Skin of body (tissue), 2 donors: ENCODE data around the gene DCLK2. TPM values are rescaled to one million over a fixed set of nuclear protein-coding genes. Genes with fewer than 3 reads are reported as not detected.
A peak's percentile ranks its signal among the peaks of the same experiment; 100 is the strongest.
"Not testable (repeated sequence)": the region's sequence is repeated elsewhere in the genome, so short reads cannot be mapped to it uniquely, and the experiment has no call there.

Experiments used
- DNase-seq: peaks from one replicate; lab custom pipeline; 2025; lab: John Stamatoyannopoulos, UW
- total RNA-seq: library from RNA; depleted of rRNA; stranded (reverse); fragments of >200 nt; gene quantifications from one replicate; pipeline ENCODE4 v1.2.3, GENCODE V29; 2014

DCLK2 gene
- total RNA-seq, 1 donor from 2014 or later, result 11.7 TPM

DNA sequence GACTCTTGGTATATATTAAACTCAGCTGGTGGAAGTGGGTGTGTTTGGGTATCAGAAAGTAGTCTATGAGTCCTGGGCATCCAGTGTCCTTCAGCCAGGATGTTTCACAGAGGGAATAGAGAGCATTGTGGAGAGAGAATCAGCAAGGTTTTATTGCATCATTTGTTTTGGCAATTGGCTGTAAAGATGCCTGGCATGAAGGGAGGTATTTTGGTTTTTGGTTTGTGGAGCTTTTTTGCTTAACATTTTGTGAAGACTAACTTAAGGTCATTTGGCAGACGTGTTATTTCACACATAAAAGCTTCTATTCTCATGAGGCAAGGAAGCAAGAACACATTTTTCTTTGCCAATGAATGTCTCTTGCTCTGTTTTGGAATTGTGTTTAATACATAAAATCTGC, 71.1 kb downstream of the DCLK2 start:
- no peak for DNase-seq

DNA sequence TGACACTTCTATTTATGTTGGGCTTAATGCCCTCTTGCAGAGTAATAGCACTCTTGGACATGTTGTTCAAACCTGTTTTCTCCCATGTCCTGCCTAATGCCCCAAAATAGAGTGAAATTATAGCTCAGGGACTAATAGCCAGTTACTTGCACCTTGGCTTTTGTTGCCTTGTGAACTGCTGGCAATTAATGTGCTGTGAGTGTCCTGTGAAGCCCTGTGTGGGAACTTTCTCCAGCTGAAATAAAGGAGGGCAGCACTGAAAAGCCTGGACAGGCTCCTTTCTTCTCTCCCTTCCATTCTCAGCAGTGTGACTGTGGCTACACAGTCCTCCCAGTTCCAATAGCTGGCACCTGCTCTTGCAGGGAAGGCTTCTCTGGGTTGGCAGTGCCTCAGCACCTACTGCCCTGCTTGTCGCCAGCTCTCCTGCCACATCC, 72.4 kb downstream of the DCLK2 start:
- DNase-seq, result no peak

DNA sequence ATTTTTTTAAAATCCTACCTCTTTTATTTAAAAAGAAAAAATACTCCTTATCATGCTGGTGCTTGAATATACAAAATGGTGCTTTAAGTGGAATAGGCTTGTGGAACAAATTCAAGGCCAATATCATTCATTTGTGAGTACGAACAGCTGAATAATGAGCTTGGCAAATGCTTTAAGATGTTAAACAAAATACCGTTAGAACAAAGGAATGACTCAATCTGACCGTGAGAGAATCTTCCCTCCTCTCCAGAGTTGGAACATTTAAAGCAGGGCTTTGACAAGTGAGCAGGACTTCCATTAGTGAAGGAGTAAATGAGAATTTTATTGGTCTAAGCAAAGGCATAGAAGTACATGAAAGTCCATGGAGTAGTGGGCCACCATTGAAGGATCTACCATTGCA, 74.5 kb downstream of the DCLK2 start:
- no peak for DNase-seq

DNA sequence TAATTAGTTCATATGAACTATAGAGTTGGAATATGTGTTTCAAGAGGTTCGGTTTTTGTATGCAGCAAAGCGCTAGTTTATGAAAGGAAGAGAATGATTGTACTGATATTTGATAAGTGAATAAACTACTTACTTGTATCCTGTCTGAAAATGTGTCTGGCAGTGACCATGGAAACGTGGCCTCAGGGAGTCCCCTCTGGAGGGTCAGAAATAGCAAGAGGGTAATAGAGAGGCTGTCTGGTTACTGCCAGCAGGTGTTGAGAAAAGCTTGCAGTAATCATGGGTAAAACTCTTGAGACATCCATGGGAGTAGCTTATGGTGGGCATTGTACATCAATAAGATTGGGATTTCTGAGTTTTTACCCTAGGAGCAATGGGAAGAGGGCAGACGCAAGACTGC, 77.1 kb downstream of the DCLK2 start:
- no peak for DNase-seq

DNA sequence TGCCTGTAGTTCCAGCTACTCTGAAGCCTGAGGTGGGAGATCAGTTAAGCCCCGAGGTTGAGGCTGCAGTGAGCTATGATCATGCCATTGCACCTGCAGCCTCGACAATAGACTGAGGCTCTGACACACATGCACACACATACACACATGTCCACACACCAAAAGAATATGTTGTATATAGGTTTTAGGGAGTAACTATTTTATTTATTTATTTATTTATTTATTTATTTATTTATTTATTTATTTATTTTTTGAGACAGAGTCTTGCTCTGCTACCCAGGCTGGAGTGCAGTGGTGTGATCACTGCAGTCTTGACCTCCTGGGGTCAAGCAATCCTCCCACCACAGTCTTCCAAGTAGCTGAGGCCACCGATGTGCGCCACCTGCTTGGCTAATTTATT, 78.3 kb downstream of the DCLK2 start:
- DNase-seq, result no peak

DNA sequence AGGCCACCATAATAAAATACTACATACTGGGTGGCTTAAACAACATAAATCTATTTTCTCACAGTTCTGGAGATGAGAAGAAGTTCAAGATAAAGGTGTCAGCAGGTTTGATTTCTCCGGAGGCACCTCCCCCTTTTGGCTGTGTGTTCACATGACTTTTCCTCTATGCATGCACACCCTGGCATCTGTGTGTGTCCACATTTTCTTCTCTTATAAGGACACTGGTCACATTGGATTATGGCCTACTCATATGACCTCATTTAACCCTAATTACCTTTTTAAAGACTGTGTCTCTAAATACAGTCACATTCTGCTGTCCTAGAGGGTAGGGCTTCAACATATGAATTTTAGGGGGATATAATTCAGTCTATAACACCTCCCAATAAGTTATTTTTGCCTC, 79.8 kb downstream of the DCLK2 start:
- DNase-seq, result no peak

DNA sequence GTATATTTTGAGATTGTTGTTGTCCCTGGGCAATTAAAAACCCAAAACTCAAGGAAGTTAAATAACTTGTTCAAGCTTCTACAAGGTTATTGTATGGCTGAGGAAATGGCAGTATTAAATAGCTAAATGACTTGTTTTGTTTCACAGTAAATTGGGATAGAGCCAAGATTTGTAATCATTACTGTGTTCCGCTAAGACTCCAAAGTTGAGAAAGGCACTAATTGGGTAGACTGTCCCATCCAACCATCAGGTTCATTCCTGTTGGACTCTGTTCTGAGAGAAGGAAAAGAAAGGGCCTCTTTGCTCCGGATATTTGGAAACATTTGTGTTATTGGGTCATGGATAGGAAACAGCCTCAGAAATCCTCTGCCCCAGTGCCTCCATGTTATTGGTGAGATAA, 82.2 kb downstream of the DCLK2 start:
- no peak for DNase-seq

DNA sequence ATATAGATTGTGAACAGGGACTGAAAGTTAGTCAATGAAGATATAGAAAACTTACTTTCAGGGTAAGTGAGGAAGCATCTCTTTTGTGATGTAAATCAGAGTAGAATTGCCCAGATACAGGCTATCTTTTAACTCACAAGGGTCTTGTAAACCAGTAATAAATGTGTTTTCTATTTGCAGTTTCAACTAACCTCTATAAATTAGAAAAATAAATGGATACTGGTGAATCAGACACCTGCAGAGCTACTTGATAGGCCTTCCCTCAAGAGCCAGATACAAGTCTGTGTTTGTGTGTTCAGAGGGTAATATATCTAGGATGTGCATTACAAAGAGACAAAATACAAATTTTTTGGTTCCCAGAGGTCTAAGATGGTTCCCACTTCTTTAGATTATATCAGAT, 82.9 kb downstream of the DCLK2 start:
- no peak for DNase-seq

DNA sequence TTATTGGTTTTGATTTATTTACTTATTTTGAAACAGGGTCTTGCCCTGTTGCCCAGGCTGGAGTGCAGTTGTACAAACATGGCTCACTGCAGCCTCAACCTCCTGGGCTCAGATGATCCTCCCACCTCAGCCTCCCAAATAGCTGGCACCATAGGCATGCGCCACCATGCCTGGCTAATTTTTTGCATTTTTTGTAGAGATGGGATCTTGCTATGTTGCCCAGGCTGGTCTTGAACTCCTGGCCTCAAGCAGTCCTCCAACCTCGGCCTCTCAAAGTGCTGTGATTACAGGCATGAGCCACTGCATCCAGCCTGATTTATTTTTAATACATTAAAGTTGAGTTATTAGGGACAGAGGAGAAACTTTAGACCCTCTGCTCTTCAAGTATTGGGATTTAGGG, 83.8 kb downstream of the DCLK2 start:
- not testable (repeated sequence) for DNase-seq

DNA sequence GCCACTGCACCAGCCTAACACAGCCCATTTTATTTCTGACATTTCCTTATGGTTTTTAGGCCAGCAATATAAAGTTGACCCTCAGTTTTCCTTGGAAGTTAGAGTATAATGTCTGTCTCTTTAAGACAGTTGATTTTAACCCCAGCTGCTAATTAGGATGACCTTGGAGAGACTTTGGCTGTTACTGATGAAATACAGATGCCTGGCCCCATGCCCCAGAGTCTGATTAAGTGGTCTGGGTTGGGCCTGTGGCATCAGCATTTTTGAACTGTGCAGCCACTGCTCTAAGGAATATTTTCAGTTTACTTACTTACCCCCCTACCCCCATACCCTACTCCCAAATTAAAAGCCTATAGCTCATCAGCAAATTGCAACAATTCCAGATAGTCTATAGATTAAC, 85.8 kb downstream of the DCLK2 start:
- no peak for DNase-seq

DNA sequence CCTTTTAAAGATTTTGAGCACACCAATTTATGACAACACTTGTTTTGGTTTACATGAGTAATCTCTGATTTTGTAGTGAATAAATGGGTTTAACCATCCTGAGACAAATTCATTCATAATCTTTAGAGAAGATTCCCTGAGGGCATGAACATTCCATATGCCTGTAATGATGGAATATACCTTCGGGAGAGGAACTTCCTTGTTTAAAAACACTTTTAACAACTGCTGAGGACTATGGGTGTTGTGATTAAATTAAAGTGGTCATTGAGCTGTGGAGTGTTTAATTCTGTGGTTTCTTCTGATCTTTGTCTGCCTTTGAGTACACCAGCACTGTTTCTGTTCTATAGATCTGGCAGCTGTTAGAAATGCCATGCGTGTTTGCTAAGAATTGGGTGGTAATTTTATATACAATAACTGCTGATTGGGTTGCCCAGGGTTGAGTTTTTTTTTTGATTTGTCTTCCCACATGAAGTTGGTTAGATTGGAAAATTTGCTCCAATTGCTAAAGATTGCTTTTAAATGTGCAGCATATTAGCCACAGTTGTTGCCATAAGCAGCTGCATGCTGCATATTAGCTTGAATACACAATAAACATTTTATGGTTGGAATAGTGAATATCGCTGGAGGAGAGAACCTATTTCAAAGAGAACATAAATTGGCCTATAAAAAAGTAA, 86.8 kb downstream of the DCLK2 start:
- DNase-seq, result no peak

DNA sequence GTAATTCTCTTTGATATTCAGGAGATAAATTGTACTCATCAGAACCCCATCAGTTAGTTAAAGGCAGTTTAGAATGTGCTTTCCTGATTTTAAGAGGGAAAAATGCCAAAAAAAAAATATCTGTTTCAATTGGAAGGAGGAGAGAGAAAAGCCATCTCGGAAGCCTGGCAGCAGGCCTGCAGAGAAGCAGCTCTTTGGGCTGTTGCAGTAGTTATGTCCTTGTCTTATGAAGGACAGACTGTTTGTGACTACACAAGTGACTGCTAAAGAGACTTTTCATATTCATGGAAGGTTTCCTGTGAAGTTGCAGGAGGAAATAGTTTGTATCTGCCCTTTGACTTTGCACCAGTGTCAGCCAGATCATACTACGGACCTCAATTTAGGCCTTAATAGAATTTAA, 88.8 kb downstream of the DCLK2 start:
- DNase-seq, result no peak

DNA sequence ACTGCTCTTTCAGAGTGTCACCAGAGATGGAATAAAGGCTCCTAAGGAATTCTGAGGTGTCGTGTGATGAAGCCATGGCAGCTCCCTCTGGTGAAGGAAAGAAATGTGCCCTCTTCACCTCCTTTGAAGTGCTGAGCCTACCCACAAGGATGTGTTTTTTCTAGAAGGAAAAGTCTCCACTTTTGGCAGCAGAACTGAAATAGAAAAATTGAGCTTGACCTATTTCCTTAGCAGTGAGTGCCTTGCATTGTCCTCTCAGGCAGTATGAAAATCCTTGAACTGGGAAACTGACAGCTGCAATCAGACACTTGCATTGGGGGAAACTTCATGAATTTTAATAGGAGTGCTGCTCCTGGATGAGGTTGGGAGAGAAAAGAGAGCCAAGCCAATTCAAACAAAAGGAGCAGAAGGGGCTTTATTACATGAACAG, 95.2 kb downstream of the DCLK2 start:
- DNase-seq, result no peak

DNA sequence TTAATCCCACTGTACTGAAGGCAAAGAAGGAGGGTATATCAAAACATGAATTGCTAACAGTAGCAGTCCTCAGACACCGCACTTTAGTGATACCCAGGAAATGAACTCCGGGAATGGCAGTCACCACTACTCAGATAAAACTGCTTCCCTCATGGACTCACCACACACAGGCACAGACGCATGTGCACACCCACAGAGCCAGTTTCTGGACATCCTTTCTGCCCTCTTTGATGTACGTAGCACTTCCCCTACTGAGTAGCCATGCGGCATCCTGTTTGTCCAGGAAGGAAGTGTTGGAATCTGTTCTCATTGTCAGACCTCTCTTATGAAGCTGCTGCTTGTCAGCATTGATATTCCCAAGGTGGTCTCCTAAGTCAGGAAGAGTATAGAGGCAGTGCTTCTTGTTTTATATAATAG, 95.7 kb downstream of the DCLK2 start:
- DNase-seq, result peak; percentile 48

DNA sequence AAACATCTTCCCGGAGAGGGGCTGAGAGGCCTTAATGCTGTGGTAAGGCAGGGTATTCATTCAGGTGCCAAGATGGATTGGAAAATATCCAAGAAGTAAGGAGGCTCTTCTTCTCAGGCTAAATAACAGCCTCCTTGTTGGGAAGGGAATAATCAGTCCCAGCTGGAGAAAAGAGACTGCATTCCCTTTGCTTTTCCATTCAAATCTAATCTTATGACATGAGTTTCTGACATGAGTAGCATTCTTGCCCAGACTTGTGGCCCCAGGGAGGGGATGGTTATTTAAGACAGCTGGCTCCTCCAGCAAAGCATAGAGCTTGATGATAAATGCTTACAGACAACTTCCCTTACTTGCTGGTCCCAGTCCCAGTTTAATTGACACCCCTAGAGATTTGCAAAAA, 98.3 kb downstream of the DCLK2 start:
- peak; percentile 91 for DNase-seq

DNA sequence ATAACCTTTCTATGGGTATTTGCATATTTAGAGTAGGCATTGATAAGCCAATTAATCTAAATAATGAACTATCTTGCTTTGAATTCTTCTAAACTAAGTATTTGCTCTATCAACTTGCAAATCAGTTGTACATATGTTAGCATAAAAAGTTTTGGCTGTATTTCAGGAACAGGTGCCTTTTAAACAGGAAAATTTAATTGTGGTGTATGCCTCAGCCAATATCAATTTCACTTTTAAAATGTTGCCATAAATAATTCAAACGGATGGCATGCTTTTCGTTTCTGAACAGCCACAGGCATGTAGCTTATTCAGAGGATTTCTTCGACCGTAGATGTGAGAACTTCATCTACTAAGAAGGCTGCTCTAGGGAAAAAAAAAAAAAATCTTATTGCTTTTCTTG, 99.9 kb downstream of the DCLK2 start:
- no peak for DNase-seq

DNA sequence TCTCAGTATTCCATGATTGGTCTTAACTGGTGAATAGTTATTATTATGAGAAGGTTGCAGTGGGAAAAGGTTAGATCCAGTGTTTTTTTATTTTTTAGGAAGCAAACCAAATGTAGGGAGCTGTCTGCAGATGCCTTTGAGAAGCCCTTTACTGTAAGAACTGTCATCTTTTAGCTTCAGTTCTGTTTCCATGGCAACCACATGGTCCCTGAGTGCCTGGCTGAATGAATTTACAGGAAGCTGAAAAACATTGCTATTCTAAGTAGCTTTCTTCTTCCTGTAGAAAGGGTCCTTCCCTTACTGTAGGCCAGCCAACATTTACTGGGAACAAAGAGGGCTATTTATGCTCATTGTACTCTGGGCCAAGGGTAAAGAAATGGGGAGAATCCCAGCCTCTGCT, 103.3 kb downstream of the DCLK2 start:
- peak; percentile 37 for DNase-seq

DNA sequence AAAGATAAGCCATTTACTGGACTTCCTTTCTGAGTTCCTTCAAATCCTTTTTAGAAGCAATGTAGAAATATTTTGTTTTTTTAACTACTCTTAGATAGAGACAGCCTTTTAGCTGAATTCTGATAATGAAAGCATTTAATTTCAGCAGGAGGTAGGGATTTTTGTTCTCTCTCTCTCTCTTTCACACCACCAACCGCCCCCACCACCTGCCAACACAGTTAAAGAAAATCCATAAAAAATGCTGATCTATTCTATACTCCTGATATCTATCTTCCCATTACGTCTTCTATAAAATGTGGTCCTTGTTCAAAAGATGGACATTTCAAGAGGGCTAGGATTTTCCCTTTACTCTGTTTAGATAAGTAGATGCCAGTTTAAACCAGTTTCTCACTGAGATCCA, 104.5 kb downstream of the DCLK2 start:
- no peak for DNase-seq

DNA sequence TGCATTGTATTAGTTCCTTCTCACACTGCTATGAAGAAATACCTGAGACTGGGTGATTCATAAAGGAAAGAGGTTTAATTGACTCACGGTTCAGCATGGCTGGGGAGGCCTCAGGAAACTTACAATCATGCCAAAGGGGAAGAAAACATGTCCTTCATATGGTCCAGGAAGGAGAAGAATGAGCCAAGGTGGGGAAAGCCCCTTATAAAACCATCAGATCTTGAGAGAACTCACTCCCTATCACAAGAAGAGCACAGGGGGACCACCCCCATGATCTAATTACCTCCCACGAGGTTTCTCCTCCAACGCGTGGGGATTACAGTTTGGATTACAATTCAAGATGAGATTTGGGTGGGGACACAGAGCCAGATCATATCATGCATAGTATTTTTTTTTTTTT, 106.8 kb downstream of the DCLK2 start:
- not testable (repeated sequence) for DNase-seq

DNA sequence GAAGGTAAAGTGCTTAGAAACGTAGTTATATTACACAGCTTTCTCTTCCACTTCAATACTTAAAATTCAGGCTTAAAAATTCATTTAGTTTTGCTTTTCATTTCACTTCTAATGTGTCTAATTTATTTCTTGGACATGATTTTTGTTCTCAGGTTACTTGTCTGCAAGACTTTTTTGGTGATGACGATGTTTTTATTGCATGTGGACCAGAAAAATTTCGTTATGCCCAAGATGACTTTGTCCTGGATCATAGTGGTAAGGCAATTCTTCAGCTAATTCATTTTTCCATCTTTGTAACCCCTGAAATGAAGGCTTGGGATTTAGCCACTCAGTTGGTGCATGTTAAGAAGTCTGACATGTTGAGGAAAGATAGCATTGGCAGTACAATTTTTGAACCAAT, 114.7 kb downstream of the DCLK2 start:
- no peak for DNase-seq

DNA sequence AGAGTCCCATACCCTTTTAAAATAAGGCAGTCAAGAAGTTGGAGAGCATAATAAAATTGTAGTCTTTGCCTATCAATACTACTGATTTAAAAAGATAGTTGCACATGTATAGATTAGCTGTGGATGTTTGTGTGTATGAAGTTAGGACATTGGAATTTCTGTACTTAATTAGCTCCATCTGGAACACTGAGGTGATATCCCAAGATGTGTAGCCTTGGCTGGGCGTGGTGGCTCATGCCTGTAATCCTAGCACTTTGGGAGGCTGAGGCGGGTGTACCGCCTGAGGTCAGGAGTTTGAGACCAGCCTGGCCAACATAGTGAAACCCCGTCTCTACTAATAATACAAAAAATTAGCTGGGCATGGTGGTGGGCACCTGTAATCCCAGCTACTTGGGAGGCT, 119.0 kb downstream of the DCLK2 start:
- not testable (repeated sequence) for DNase-seq

DNA sequence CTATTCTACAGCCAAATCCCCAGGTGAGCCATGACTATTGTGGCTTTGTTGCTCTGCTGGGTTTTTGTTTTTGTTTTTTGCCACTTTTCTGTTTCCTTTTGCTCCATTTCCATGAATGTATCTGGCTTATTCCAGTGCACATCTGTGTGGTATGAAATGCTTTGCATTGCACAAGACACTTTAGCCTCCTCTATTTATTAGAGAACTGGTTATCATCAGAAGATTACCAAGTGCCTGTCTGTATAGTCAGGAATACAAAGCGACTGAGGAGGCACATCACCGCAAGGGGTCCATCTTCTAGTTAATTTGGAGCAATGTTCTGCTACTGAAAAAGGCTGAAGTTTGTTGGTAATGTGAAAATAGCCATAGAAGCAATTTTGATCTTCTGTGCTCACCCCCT, 120.8 kb downstream of the DCLK2 start:
- DNase-seq, result no peak

DNA sequence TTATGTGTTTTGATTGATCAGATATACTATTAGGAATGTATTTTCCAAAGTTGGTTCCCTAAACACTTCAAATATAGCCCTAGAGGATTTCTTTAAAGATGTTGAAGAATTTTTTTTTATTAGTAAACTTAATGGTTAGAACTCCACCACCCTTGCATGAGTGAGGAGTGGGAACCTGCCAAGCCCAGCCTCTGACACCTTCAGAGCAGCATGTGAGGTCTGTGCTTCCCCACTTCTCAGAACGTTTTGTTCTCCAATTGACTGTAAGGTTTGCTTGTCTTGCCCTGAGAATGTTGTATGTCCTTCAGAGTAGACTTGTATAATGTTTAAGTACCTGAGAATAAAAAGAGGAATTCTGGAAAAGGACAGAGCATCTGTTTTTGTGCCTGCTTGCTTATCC, 126.8 kb downstream of the DCLK2 start:
- DNase-seq, result no peak

DNA sequence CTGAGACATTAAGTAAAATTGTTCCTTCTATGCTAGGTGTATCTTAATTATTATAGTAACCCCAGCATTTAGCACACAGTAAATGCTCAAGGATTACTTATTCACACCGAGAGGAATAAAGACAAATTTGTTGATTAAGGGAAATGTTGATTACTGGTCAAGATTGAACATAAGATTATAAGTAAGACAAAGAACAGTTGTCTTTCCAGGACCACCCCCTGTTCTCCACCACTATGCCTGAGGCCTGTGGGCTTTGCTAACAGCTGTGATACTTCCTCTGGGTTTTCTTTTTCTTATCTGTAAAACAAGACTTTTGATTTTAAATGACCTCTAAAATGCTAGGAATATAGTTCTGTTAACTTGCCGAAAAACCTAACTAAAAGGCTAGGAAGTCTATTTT, 128.0 kb downstream of the DCLK2 start:
- no peak for DNase-seq
